Measurements from ENCODE around the gene UBE2O. TPM values are rescaled to one million over a fixed set of nuclear protein-coding genes. Genes with fewer than 3 reads are reported as not detected.

Gene UBE2O
- total and polyA plus RNA-seq, 2 experiments from 2014 or later, result 30.4 to 79.4 TPM

DNA sequence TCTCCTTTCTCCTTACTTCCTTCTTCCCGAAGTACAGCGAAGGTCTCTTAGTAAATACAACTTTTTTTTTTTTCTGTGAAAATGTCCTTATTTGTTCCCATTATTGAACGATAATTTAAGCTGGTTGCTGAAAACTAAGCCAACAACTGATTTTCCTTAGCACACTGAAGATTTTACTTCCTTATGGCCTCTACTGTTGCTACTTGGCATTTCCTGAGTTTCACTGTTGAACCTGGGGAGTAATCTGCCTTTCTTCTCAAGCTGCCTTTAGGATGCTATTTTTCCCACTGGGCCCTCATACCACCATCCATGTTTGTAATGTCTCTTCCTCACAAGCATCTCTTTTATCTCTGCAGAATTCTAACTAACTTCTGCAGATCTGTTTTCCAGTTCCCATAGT, 26.1 kb downstream of the UBE2O start:
- DNase-seq (ENCODE audit: low spot score) (no peak), ATAC-seq (no peak)
- no peaks in the 10 kb centered on the region for H3F3A ChIP-seq (replicated peaks; ENCODE audit: low read depth)
- no peaks in the 10 kb centered on the region for H3K36me3 ChIP-seq (ENCODE audit: insufficient read depth)
- no peak overlapping the region for H2AFZ ChIP-seq
- peaks cover 56% of the 10 kb centered on the region for H4K20me1 ChIP-seq (replicated peaks; ENCODE audit: insufficient read depth)
- Mint-ChIP-seq H3K4me1 (peaks cover 50% of the 10 kb centered on the region), H3K36me3 (ENCODE audit: low read depth) (peaks cover 17% of the 10 kb centered on the region), H3K27ac (no peak overlapping the region), H3K27me3 (ENCODE audit: insufficient read depth, low read depth, poor library complexity) (peaks cover 2% of the 10 kb centered on the region), H3K9me3 (no peaks in the 10 kb centered on the region; the same call in 2 of the 3 replicates), H3K4me3 (no peak overlapping the region)
- no peaks in the 10 kb centered on the region for H3K27me3 ChIP-seq (ENCODE audit: insufficient read depth)
- TF ChIP-seq JUNB (IDR thresholded peaks at IDR 0.05; ENCODE audit: unreplicated experiment) (no peak), REST (IDR thresholded peaks at IDR 0.05; ENCODE audit: unreplicated experiment) (no peak), ZNF331 (CRISPR knock-in tag; IDR thresholded peaks at IDR 0.05; ENCODE audit: low read depth) (no peak), NANOG (IDR thresholded peaks at IDR 0.05; ENCODE audit: borderline replicate concordance) (no peak), EZH2phosphoT487 (IDR thresholded peaks at IDR 0.05; ENCODE audit: unreplicated experiment) (no peak), STAT1 (IDR thresholded peaks at IDR 0.05; ENCODE audit: unreplicated experiment) (no peak), POLR2AphosphoS5 (IDR thresholded peaks at IDR 0.05; ENCODE audit: low read depth) (no peak), ZNF114 (CRISPR knock-in tag; IDR thresholded peaks at IDR 0.05) (no peak), ETS1 (IDR thresholded peaks at IDR 0.05) (no peak), CREB1 (CRISPR knock-in tag; IDR thresholded peaks at IDR 0.05; ENCODE audit: low read depth) (no peak), CTCF (conservative IDR thresholded peaks at IDR 0.05; ENCODE audit: low read depth in 2 of 2) (no peak), EZH2 (IDR thresholded peaks at IDR 0.05; ENCODE audit: low read depth, unreplicated experiment) (no peak)
- TF ChIP-seq, protein P1, sequence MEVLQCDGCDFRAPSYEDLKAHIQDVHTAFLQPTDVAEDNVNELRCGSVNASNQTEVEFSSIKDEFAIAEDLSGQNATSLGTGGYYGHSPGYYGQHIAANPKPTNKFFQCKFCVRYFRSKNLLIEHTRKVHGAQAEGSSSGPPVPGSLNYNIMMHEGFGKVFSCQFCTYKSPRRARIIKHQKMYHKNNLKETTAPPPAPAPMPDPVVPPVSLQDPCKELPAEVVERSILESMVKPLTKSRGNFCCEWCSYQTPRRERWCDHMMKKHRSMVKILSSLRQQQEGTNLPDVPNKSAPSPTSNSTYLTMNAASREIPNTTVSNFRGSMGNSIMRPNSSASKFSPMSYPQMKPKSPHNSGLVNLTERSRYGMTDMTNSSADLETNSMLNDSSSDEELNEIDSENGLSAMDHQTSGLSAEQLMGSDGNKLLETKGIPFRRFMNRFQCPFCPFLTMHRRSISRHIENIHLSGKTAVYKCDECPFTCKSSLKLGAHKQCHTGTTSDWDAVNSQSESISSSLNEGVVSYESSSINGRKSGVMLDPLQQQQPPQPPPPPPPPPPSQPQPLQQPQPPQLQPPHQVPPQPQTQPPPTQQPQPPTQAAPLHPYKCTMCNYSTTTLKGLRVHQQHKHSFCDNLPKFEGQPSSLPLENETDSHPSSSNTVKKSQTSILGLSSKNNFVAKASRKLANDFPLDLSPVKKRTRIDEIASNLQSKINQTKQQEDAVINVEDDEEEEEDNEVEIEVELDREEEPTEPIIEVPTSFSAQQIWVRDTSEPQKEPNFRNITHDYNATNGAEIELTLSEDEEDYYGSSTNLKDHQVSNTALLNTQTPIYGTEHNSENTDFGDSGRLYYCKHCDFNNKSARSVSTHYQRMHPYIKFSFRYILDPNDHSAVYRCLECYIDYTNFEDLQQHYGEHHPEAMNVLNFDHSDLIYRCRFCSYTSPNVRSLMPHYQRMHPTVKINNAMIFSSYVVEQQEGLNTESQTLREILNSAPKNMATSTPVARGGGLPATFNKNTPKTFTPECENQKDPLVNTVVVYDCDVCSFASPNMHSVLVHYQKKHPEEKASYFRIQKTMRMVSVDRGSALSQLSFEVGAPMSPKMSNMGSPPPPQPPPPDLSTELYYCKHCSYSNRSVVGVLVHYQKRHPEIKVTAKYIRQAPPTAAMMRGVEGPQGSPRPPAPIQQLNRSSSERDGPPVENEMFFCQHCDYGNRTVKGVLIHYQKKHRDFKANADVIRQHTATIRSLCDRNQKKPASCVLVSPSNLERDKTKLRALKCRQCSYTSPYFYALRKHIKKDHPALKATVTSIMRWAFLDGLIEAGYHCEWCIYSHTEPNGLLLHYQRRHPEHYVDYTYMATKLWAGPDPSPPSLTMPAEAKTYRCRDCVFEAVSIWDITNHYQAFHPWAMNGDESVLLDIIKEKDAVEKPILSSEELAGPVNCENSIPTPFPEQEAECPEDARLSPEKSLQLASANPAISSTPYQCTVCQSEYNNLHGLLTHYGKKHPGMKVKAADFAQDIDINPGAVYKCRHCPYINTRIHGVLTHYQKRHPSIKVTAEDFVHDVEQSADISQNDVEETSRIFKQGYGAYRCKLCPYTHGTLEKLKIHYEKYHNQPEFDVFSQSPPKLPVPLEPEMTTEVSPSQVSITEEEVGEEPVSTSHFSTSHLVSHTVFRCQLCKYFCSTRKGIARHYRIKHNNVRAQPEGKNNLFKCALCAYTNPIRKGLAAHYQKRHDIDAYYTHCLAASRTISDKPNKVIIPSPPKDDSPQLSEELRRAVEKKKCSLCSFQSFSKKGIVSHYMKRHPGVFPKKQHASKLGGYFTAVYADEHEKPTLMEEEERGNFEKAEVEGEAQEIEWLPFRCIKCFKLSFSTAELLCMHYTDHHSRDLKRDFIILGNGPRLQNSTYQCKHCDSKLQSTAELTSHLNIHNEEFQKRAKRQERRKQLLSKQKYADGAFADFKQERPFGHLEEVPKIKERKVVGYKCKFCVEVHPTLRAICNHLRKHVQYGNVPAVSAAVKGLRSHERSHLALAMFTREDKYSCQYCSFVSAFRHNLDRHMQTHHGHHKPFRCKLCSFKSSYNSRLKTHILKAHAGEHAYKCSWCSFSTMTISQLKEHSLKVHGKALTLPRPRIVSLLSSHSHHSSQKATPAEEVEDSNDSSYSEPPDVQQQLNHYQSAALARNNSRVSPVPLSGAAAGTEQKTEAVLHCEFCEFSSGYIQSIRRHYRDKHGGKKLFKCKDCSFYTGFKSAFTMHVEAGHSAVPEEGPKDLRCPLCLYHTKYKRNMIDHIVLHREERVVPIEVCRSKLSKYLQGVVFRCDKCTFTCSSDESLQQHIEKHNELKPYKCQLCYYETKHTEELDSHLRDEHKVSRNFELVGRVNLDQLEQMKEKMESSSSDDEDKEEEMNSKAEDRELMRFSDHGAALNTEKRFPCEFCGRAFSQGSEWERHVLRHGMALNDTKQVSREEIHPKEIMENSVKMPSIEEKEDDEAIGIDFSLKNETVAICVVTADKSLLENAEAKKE (CRISPR knock-in tag; IDR thresholded peaks at IDR 0.05), result no peak
- peaks cover 48% of the 10 kb centered on the region for H3K4me1 ChIP-seq (ENCODE audit: insufficient read depth)
- H3K4me3 ChIP-seq, result no peak overlapping the region
- H3K27ac ChIP-seq (ENCODE audit: low read depth), result peak overlapping the region; percentile 39; the same call in 1 of the 2 replicates
- no peaks in the 10 kb centered on the region; the same call in 1 of the 2 replicates for H3K9me2 ChIP-seq (ENCODE audit: insufficient read depth)
- H3K4me2 ChIP-seq, result no peak overlapping the region
- peaks cover 95% of the 10 kb centered on the region for H3K79me2 ChIP-seq (replicated peaks; ENCODE audit: insufficient read depth)

Measured in GM23338 (cell line).